Gastroesophageal sphincter (tissue), 2 donors: ENCODE results near the gene ZNF620.

Experiments used
- EP300 ChIP-seq: sonication (generic); formaldehyde crosslinking; IDR thresholded peaks from one replicate; pipeline ENCODE4 v1.6.1; 2017; ENCODE audit warnings: antibody characterized with exemption, mild to moderate bottlenecking
- POLR2A ChIP-seq, 2 donors: fragments of 450-650 bp; IDR thresholded peaks; one replicate each; pipeline ENCODE4 v1.6.1; 2017; ENCODE audit warnings: antibody characterized with exemption in 2 of 2, mild to moderate bottlenecking in 2 of 2, moderate library complexity in 1 of 2

DNA sequence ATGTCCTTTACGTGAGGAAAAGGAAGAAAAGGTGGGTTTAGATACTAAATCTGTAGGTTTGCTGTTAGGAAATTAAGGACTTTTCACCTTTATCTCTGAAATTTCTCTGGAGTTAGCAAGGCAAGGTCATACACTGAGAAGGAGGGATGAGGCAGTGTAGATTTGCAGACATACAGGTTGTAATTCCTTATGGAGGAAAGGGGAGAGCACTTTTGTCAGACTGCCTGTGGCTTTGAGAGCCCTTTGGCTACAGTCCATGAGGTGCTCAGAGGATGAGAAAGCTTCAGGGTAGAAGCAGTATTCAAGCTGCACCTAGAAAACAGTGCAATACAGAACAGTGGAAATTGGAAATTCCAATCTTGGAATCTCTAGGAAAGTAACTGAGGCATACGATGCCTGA is 40.4 kb upstream of the ZNF620 start:
- TF ChIP-seq POLR2A (IDR thresholded peaks at IDR 0.05), result no peak
- TF ChIP-seq EP300, result no peak
